ENCODE results near the gene ACOX1. TPM values are rescaled to one million over a fixed set of nuclear protein-coding genes. Genes with fewer than 3 reads are reported as not detected.

ACOX1 gene
- total RNA-seq, 1 experiment from 2014 or later, result 40.9 TPM

DNA sequence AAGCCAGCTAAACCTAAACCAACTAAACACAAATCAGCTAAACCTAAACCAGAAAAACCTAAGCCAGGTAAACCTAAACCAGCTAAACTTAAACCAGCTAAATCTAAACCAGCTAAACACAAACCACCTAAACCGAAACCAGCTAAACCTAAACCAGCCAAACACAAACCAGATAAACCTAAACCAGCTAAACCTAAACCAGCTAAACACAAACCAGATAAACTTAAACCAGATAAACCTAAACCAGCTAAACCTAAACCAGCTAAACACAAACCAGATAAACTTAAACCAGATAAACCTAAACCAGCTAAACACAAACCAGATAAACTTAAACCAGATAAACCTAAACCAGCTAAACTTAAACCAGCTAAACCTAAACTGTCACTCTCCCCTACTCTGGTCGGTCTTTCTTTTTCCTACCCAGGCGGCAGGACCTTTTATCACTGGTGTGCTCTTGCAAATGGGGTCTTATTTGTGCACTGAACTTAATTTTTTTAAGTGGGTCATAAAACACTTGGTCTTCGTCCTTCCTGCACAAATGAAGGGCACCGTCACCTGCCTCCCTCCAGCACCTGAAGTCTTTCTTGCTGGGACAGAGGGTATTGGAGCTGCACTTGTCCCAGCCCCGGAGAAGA lies 41.0 kb upstream of the ACOX1 start (continued):
- TF ChIP-seq E2F4 (CRISPR knock-in tag; IDR thresholded peaks at IDR 0.05; ENCODE audit: borderline replicate concordance, low read depth) (no peak), ZNF263 (CRISPR knock-in tag; IDR thresholded peaks at IDR 0.05; ENCODE audit: low read depth) (no peak), SP1 (CRISPR knock-in tag; conservative IDR thresholded peaks at IDR 0.05) (no peak), ZNF416 (CRISPR knock-in tag; IDR thresholded peaks at IDR 0.05) (no peak)
- TF ChIP-seq, protein P1, sequence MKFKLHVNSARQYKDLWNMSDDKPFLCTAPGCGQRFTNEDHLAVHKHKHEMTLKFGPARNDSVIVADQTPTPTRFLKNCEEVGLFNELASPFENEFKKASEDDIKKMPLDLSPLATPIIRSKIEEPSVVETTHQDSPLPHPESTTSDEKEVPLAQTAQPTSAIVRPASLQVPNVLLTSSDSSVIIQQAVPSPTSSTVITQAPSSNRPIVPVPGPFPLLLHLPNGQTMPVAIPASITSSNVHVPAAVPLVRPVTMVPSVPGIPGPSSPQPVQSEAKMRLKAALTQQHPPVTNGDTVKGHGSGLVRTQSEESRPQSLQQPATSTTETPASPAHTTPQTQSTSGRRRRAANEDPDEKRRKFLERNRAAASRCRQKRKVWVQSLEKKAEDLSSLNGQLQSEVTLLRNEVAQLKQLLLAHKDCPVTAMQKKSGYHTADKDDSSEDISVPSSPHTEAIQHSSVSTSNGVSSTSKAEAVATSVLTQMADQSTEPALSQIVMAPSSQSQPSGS (CRISPR knock-in tag; IDR thresholded peaks at IDR 0.05; ENCODE audit: borderline replicate concordance, low read depth), result no peak

- Mint-ChIP-seq H3K4me1 (0 out of 2 replicates have a peak, but pooled peaks cover 2% of the 10 kb centered on the region), H3K4me3 (no peak overlapping the region), H3K9me3 (no peaks in the 10 kb centered on the region), H3K36me3 (no peaks in the 10 kb centered on the region), H3K27ac (no peak overlapping the region), H3K27me3 (ENCODE audit: low read depth) (no peaks in the 10 kb centered on the region)
- ATAC-seq (no peak), DNase-seq (ENCODE audit: low spot score) (no peak)
- ChIA-PET POLR2A (no interaction called here), CTCF (interaction anchor here (0.6 to 5.8 kb wide), 8 partner anchors 10 to 379 kb away, joined by 3 to 72 read pairs (median 5); partner anchors contain the start of gene CDK3)
- TF ChIP-seq PRDM15 (CRISPR knock-in tag; IDR thresholded peaks at IDR 0.05) (no peak), E2F4 (CRISPR knock-in tag; IDR thresholded peaks at IDR 0.05; ENCODE audit: borderline replicate concordance, low read depth) (no peak), AR (CRISPR knock-in tag; IDR thresholded peaks at IDR 0.05) (no peak), ATF1 (CRISPR knock-in tag; IDR thresholded peaks at IDR 0.05) (no peak), USF2 (CRISPR knock-in tag; IDR thresholded peaks at IDR 0.05) (no peak), SMAD3 (CRISPR knock-in tag; IDR thresholded peaks at IDR 0.05; ENCODE audit: borderline replicate concordance) (no peak), ZNF317 (CRISPR knock-in tag; IDR thresholded peaks at IDR 0.05; ENCODE audit: borderline replicate concordance, low read depth) (no peak), ZNF425 (CRISPR knock-in tag; conservative IDR thresholded peaks at IDR 0.05) (no peak), ESRRA (CRISPR knock-in tag; IDR thresholded peaks at IDR 0.05; ENCODE audit: borderline replicate concordance) (no peak), OVOL2 (CRISPR knock-in tag; IDR thresholded peaks at IDR 0.05; ENCODE audit: borderline replicate concordance) (no peak), CREM (CRISPR knock-in tag; IDR thresholded peaks at IDR 0.05) (no peak)
- TF ChIP-seq, protein P2, sequence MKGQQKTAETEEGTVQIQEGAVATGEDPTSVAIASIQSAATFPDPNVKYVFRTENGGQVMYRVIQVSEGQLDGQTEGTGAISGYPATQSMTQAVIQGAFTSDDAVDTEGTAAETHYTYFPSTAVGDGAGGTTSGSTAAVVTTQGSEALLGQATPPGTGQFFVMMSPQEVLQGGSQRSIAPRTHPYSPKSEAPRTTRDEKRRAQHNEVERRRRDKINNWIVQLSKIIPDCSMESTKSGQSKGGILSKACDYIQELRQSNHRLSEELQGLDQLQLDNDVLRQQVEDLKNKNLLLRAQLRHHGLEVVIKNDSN (CRISPR knock-in tag; IDR thresholded peaks at IDR 0.05), result no peak
- TF ChIP-seq, protein P3, sequence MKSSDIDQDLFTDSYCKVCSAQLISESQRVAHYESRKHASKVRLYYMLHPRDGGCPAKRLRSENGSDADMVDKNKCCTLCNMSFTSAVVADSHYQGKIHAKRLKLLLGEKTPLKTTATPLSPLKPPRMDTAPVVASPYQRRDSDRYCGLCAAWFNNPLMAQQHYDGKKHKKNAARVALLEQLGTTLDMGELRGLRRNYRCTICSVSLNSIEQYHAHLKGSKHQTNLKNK (CRISPR knock-in tag; IDR thresholded peaks at IDR 0.05), result no peak
- TF ChIP-seq, protein P4, sequence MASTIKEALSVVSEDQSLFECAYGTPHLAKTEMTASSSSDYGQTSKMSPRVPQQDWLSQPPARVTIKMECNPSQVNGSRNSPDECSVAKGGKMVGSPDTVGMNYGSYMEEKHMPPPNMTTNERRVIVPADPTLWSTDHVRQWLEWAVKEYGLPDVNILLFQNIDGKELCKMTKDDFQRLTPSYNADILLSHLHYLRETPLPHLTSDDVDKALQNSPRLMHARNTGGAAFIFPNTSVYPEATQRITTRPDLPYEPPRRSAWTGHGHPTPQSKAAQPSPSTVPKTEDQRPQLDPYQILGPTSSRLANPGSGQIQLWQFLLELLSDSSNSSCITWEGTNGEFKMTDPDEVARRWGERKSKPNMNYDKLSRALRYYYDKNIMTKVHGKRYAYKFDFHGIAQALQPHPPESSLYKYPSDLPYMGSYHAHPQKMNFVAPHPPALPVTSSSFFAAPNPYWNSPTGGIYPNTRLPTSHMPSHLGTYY (CRISPR knock-in tag; IDR thresholded peaks at IDR 0.05), result no peak
Measured at GRCh38 chr17:76018801-76019200, 39.8 kb upstream of the ACOX1 start.

All from WTC11 (cell line).